GM23338 (cell line): ENCODE data around the gene NOC3L. TPM values are rescaled to one million over a fixed set of nuclear protein-coding genes. Genes with fewer than 3 reads are reported as not detected.

Source experiments
- ATAC-seq: fragments of 200-7000 bp; cut with Tn5 transposase; 3 replicates; pipeline ENCODE4 v1.9.1; 2020
- DNase-seq: peaks from one replicate; pipeline ENCODE4 v3.0.0-alpha.2; 2015; ENCODE audit warnings: low spot score
- H2AFZ ChIP-seq: fragments of 200-600 bp; sonication (generic); 2 replicates; pipeline ENCODE4 v1.8.0; 2016; ENCODE audit warnings: antibody characterized with exemption, mild to moderate bottlenecking, moderate library complexity
- H3F3A ChIP-seq: fragments of 200-600 bp; sonication (generic); replicated peaks from 2 replicates; pipeline ENCODE4 v1.8.0; 2017; ENCODE audit warnings: antibody characterized with exemption, mixed run types, low read depth
- H3K27ac ChIP-seq: fragments of 200-600 bp; sonication (generic); 2 replicates; pipeline ENCODE4 v1.6.1; 2016; ENCODE audit warnings: low read depth
- H3K27me3 ChIP-seq: fragments of 200-600 bp; sonication (generic); 2 replicates; pipeline ENCODE4 v1.8.0; 2016; ENCODE audit warnings: mild to moderate bottlenecking, mixed run types, moderate library complexity; ENCODE audit not compliant: insufficient read depth
- H3K36me3 ChIP-seq: fragments of 200-600 bp; sonication (generic); 2 replicates; pipeline ENCODE4 v1.8.0; 2016; ENCODE audit warnings: mild to moderate bottlenecking; ENCODE audit not compliant: insufficient read depth
- H3K4me1 ChIP-seq: fragments of 200-600 bp; sonication (generic); 2 replicates; pipeline ENCODE4 v1.8.0; 2016; ENCODE audit warnings: mild to moderate bottlenecking, moderate library complexity; ENCODE audit not compliant: insufficient read depth
- H3K4me2 ChIP-seq: fragments of 200-600 bp; sonication (generic); 2 replicates; pipeline ENCODE4 v1.7.1; 2017; ENCODE audit warnings: mixed run types
- H3K4me3 ChIP-seq: fragments of 200-600 bp; sonication (generic); 2 replicates; pipeline ENCODE4 v1.6.1; 2016; ENCODE audit warnings: mixed run types
- H3K79me2 ChIP-seq: fragments of 200-600 bp; sonication (generic); replicated peaks from 2 replicates; pipeline ENCODE4 v1.8.0; 2017; ENCODE audit warnings: mild to moderate bottlenecking; ENCODE audit not compliant: insufficient read depth
- H3K9me2 ChIP-seq: fragments of 200-600 bp; sonication (generic); 2 replicates; pipeline ENCODE4 v1.8.0; 2017; ENCODE audit not compliant: insufficient read depth
- H4K20me1 ChIP-seq: fragments of 200-600 bp; sonication (generic); replicated peaks from 2 replicates; pipeline ENCODE4 v1.8.0; 2017; ENCODE audit warnings: mild to moderate bottlenecking; ENCODE audit not compliant: insufficient read depth
- H3K27ac Mint-ChIP-seq: 2 replicates; pipeline ENCODE4 v1.8.0; 2020; ENCODE audit warnings: inconsistent platforms, mild to moderate bottlenecking, moderate library complexity, mixed read lengths
- H3K27me3 Mint-ChIP-seq: 3 replicates; pipeline ENCODE4 v1.8.0; 2022; ENCODE audit warnings: low read depth, mild to moderate bottlenecking, moderate library complexity, mixed read lengths, inconsistent platforms; ENCODE audit not compliant: insufficient read depth, poor library complexity
- H3K36me3 Mint-ChIP-seq: 3 replicates; pipeline ENCODE4 v1.8.0; 2021; ENCODE audit warnings: low read depth, mild to moderate bottlenecking, inconsistent platforms, moderate library complexity, mixed read lengths
- H3K4me1 Mint-ChIP-seq: 3 replicates; pipeline ENCODE4 v1.8.0; 2020; ENCODE audit warnings: mild to moderate bottlenecking, inconsistent platforms, mixed read lengths
- H3K4me3 Mint-ChIP-seq: 3 replicates; pipeline ENCODE4 v1.8.0; 2021; ENCODE audit warnings: moderate library complexity, mild to moderate bottlenecking, inconsistent platforms, mixed read lengths
- H3K9me3 Mint-ChIP-seq: 3 replicates; pipeline ENCODE4 v1.8.0; 2020; ENCODE audit warnings: moderate library complexity, mild to moderate bottlenecking, inconsistent platforms, mixed read lengths
- CREB1 ChIP-seq: fragments of 250-450 bp; sonication (Bioruptor Pico); IDR thresholded peaks from 2 replicates; pipeline ENCODE4 v1.5.0; 2020; ENCODE audit warnings: low read depth, mild to moderate bottlenecking, moderate library complexity
- ETS1 ChIP-seq: IDR thresholded peaks from 2 replicates; pipeline ENCODE4 v1.6.1; 2016; ENCODE audit warnings: antibody characterized with exemption
- EZH2 ChIP-seq: fragments of 200-600 bp; sonication (generic); IDR thresholded peaks from one replicate; pipeline ENCODE4 v1.8.0; 2017; ENCODE audit warnings: antibody characterized with exemption, mild to moderate bottlenecking, low read depth; ENCODE audit not compliant: unreplicated experiment
- EZH2phosphoT487 ChIP-seq: fragments of 200-600 bp; sonication (generic); IDR thresholded peaks from one replicate; pipeline ENCODE4 v1.8.1; 2018; ENCODE audit warnings: antibody characterized with exemption; ENCODE audit not compliant: unreplicated experiment
- JUNB ChIP-seq: IDR thresholded peaks from one replicate; pipeline ENCODE4 v1.6.1; 2016; ENCODE audit warnings: antibody characterized with exemption; ENCODE audit not compliant: unreplicated experiment
- ZNF114 ChIP-seq: fragments of 250-450 bp; sonication (Bioruptor Pico); IDR thresholded peaks from 2 replicates; pipeline ENCODE4 v1.5.0; 2020; ENCODE audit warnings: mild to moderate bottlenecking, moderate library complexity
- ZNF331 ChIP-seq: fragments of 250-450 bp; sonication (Bioruptor Pico); IDR thresholded peaks from 2 replicates; pipeline ENCODE4 v1.5.0; 2020; ENCODE audit warnings: low read depth, mild to moderate bottlenecking, moderate library complexity
- ZNF462 ChIP-seq: fragments of 250-450 bp; sonication (Bioruptor Pico); IDR thresholded peaks from 2 replicates; pipeline ENCODE4 v1.5.0; 2020; ENCODE audit warnings: mild to moderate bottlenecking, moderate library complexity
- polyA plus RNA-seq: library from polyadenylated mRNA; unstranded; fragments of >200 nt; fragmentation: Nextera tagmentation; extraction: Ambion mirVana; gene quantifications from 2 replicates; pipeline ENCODE4 v1.2.1, GENCODE V29; 2016
- total RNA-seq: library from RNA; depleted of rRNA; stranded (reverse); fragments of >200 nt; shearing (Covaris generic); gene quantifications from 2 replicates; pipeline ENCODE4 v1.2.3, GENCODE V29; 2014

The NOC3L gene
- total and polyA plus RNA-seq, 2 experiments from 2014 or later, result 43.1 to 62.1 TPM

GRCh38 chr10:94288361-94289101 lies 74.2 kb downstream of the NOC3L start (continued):
- TF ChIP-seq EZH2, result no peak
- no peak for TF ChIP-seq ZNF462 (CRISPR knock-in tag)
- no peak for TF ChIP-seq JUNB
- TF ChIP-seq ZNF114 (CRISPR knock-in tag), result no peak
- no peak for TF ChIP-seq CREB1 (CRISPR knock-in tag)
- TF ChIP-seq ZNF331 (CRISPR knock-in tag), result no peak
- no peak for TF ChIP-seq EZH2phosphoT487

GRCh38 chr10:94287336-94287735 lies 75.4 kb downstream of the NOC3L start:
- H3K9me3 Mint-ChIP-seq, result no peaks in the 10 kb centered on the region
- H3K36me3 ChIP-seq, result no peaks in the 10 kb centered on the region
- H3K4me1 ChIP-seq, result peaks cover 14% of the 10 kb centered on the region; the same call in 1 of the 2 replicates
- H3K4me2 ChIP-seq, result no peak overlapping the region
- H2AFZ ChIP-seq, result no peak overlapping the region
- no peak overlapping the region for H3K4me3 ChIP-seq
- H3K27ac ChIP-seq, result no peak overlapping the region
- no peak for ATAC-seq
- DNase-seq, result no peak
- no peaks in the 10 kb centered on the region for H3K27me3 ChIP-seq
- no peaks in the 10 kb centered on the region; the same call in 1 of the 2 replicates for H4K20me1 ChIP-seq
- H3K79me2 ChIP-seq, result no peaks in the 10 kb centered on the region
- H3K27ac Mint-ChIP-seq, result no peak overlapping the region
- no peaks in the 10 kb centered on the region for H3K9me2 ChIP-seq
- peaks cover 4% of the 10 kb centered on the region for H3K27me3 Mint-ChIP-seq
- H3K36me3 Mint-ChIP-seq, result no peaks in the 10 kb centered on the region
- no peak overlapping the region for H3K4me3 Mint-ChIP-seq
- peaks cover 16% of the 10 kb centered on the region for H3K4me1 Mint-ChIP-seq
- H3F3A ChIP-seq, result no peaks in the 10 kb centered on the region
- no peak for TF ChIP-seq ETS1
- TF ChIP-seq EZH2phosphoT487, result no peak
- no peak for TF ChIP-seq JUNB
- TF ChIP-seq ZNF462 (CRISPR knock-in tag), result no peak
